Measurements from ENCODE around the gene LIN54. TPM values are rescaled to one million over a fixed set of nuclear protein-coding genes. Genes with fewer than 3 reads are reported as not detected.
A peak's percentile ranks its signal among the peaks of the same experiment; 100 is the strongest.
"Not testable (repeated sequence)": the region's sequence is repeated elsewhere in the genome, so short reads cannot be mapped to it uniquely, and the experiment has no call there.

The LIN54 gene
- total RNA-seq = 8.1 TPM
- long read RNA-seq, partial matches to known transcripts = 1 of 5 reads
- long read RNA-seq, other reads (novel, unspliced or antisense) = 2 of 5 reads

DNA sequence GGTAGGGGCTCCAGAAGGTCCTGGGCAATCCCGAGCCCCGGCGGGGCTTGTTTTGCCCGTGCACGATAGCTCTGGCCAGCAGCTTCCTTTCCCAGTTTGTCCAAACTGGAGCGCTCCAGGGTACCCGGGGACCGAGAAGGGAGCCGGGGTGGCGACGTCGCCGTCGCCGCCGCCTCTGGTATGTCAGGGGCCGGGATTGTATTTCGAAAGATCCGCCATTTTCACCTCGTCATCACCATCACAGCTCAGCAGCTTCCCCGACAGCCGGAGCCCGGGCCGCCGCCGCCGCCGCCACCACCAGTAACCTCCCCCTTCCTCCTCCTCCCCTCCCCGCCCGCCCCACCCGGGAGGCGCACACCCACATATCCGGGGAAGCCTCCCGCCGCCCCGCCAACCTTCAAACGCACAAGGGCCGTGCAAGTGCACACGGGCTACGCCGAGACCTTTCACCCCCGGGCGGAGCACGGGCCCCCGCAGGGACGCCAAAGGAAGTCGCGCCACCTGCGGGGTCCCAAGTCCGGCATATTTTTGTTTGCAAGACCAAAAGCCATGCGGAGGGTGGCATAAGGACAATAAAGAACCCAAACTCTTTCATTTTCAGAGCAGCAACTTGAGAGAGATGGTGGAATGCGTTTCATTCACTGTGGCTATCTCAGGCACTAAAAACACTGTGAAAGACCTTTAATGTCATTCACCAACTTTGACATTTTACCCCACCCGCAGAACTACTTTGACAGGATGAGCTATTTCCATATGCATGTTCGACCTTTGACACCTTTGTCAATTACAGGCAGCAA, at the start of gene LIN54:
TSS of gene LIN54 (minus strand) at position 302 of the 797 bp plus-strand sequence. CDS start 25,979 bp downstream, outside the sequence.
- peak; percentile 93 for DNase-seq (ENCODE audit: low spot score)

- no peak for DNase-seq (ENCODE audit: low spot score)
Measured at GRCh38 chr4:83054928-83055327, 44.3 kb upstream of the LIN54 start.

DNA sequence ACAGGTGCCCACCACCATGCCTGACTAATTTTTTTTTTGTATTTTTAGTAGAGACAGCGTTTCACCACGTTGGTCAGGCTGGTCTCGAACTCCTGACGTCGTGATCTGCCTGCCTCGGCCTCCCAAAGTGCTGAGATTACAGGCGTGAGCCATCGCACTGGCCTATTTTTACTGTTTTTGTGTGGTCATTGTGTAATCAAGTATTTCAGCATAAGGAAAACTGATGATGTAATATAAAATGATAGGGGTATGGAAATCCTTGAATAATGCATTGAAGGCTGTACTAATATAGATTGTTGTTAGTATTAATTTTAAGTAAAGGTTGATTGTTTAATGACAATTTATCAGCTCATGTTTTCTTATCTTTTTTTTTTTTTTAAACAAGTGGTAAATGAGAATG, 38.2 kb upstream of the LIN54 start:
- not testable (repeated sequence) for DNase-seq (ENCODE audit: low spot score)

DNA sequence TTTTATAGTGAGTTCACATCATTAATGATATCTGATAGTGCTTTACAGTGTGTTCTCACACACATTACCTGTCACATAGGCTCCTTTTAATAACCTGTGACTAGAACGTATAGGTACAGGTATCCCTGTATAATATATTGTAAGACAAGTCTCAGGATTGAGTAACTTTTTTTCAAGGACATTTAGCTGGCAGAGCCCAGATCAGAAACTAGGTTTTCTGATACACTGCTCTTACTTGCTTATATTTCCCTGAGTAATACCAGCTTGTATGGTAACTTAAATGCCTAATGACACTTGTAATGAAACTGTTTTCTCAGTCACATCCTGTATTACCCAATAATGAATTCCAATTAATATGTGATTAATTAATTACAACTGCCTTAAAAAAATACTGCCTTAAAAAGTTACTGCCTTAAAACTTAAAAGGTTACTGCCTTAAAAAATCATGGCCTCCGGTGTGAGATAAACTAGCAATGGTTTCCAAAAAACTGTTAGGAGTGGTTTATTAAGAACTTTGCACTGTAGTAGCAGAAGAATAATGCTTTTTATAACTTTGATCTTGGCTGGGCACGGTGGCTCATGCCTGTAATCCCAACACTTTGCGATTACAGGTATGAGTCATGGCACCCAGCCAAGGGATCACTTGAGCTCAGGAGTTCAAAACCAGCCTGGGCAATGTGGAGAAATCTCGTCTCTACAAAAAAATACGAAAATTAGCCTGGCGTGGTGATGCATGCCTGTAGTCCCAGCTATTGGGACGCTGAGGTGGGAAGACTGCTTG, 36.3 kb upstream of the LIN54 start:
- no peak for DNase-seq (ENCODE audit: low spot score)

- DNase-seq (ENCODE audit: low spot score) = no peak
Measured at GRCh38 chr4:83043801-83044407, 33.3 kb upstream of the LIN54 start.

DNA sequence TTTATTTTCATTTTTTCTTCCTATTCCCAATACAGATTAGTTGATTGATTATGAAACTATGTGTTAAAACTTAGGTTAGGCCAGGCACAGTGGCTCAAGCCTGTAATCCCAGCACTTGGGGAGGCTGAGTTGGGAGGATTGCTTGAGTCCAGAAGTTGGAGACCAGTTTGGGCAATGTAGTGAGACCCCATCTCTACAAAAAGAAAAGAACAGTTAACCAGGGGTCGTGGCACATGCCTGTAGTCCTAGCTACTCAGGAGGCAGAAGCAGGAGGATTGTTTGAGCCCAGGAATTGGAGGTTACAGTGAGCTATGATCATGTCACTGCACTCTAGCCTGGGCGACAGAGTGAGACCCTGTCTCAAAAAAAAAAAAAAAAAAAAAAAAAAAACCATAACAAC, 32.5 kb upstream of the LIN54 start:
- DNase-seq (ENCODE audit: low spot score) = not testable (repeated sequence)

GRCh38 chr4:83040269-83040668, 29.6 kb upstream of the LIN54 start:
- DNase-seq (ENCODE audit: low spot score) = no peak

- no peak for DNase-seq (ENCODE audit: low spot score)
Measured at GRCh38 chr4:83036991-83037665, 26.5 kb upstream of the LIN54 start.

GRCh38 chr4:83034630-83035494, 24.2 kb upstream of the LIN54 start, which contains the start of gene COPS4:
Gene COPS4 (plus strand): TSS chr4:83035183. CDS start chr4:83035225, 42 bp downstream.
- peak; percentile 95 for DNase-seq (ENCODE audit: low spot score)

DNA sequence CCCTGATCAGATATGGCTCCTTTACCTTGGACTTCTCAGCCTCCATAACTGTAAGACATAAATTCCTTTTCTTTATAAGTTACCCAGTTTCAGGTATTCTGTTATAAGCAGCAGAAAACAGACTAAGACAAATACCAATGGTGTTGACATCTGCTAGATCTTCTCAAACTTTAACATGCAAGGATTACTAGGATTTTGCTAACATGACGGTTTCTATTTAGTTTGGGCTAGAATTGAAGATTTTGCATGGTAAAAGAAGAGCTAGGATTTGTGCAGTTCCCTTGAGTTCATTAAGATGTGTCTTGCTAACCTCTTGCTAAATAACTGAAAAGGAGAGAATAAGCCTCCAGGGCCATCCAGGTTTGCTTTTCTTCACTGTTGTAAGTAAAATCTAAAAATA, 19.1 kb upstream of the LIN54 start:
- no peak for DNase-seq (ENCODE audit: low spot score)

GRCh38 chr4:83028976-83029375, 18.4 kb upstream of the LIN54 start:
- no peak for DNase-seq (ENCODE audit: low spot score)

- DNase-seq (ENCODE audit: low spot score) = peak; percentile 16
Measured at GRCh38 chr4:83025563-83025962, 14.9 kb upstream of the LIN54 start.

DNA sequence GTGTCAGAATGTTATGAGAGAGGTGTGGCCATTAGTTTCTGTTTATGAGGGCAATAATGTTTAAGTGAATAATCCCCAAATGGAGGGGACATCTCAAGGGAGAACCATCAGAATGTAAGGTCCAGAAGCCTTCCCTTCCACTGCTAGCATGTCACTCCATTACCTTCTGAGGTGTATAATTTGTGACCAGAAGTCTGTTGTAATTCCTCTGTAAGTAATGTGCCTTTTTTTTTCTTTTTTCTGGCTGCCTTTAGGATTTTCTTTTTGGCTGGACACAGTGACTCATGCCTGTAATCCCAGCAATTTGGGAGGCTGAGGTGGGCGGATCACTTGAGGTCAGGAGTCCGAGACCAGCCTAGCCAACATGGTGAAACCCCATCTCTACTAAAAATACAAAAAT, 13.6 kb upstream of the LIN54 start:
- DNase-seq (ENCODE audit: low spot score) = no peak

- not testable (repeated sequence) for DNase-seq (ENCODE audit: low spot score)
Measured at GRCh38 chr4:83023599-83023998, 13.0 kb upstream of the LIN54 start.

- no peak for DNase-seq (ENCODE audit: low spot score)
Measured at GRCh38 chr4:83022724-83023450, 12.3 kb upstream of the LIN54 start.

- no peak for DNase-seq (ENCODE audit: low spot score)
Measured at GRCh38 chr4:83019794-83020494, 9.3 kb upstream of the LIN54 start.

- no peak for DNase-seq (ENCODE audit: low spot score)
Measured at GRCh38 chr4:83013902-83014301, 3.3 kb upstream of the LIN54 start.

DNA sequence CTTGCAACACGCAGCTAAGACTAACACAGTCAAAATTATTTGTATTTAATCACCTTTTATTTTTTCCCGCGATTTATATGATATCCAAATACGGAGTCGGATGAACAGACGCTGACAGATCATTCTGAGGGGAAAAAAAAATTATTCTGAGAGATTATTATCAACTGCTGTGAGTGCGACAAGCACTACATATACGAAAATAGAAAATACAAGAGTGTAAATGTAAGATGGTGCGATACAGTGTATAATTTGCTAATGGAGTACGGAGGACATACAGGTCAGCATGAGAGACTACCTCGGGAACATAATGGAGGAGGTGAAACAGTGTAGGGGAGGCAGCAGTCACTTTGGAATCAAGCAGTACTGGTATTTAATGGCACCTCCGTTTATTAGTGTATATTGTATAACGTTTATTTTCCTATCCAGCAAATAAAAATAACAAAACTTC, 2.8 kb upstream of the LIN54 start:
- DNase-seq (ENCODE audit: low spot score) = no peak
